ENCODE results near the gene DOCK9. TPM values are rescaled to one million over a fixed set of nuclear protein-coding genes. Genes with fewer than 3 reads are reported as not detected.

DOCK9 gene
- total RNA-seq, 2 experiments from 2014 or later: 33.4 to 36.9 TPM

DNA sequence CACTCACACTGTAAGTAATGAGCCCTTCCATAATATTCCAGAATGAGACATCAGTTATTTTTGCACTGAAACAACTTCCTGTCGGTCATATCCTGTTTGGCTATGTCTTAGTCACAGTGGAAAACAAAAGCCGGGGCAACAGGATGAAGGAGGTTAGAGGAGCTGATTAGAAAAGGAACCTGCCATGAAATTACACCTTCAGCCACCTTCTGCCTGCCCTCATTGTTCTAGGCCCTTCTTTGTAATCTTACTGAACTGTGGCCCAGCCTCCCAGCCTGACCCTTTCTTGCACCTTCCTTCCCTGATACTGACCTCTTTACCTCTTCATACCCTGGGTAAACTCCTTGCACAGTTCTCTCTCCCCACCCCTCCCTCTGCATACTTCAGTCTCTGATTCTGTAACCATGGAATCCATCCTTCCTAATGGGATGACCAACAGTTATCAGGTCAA lies 67.3 kb downstream of the DOCK9 start:
- Mint-ChIP-seq H3K4me3 (no peak overlapping the region), H3K4me1 (ENCODE audit: low read depth) (peaks cover 41% of the 10 kb centered on the region), H3K27me3 (no peaks in the 10 kb centered on the region), H3K27ac (peak overlapping the region; percentile 95), H3K36me3 (ENCODE audit: low read depth) (peaks cover 17% of the 10 kb centered on the region), H3K9me3 (no peaks in the 10 kb centered on the region)
- DNase-seq (peak; percentile 62), ATAC-seq (peak; percentile 85)
- intact Hi-C loops (cut with micrococcal nuclease): no loop called here
- TF ChIP-seq, protein P1, sequence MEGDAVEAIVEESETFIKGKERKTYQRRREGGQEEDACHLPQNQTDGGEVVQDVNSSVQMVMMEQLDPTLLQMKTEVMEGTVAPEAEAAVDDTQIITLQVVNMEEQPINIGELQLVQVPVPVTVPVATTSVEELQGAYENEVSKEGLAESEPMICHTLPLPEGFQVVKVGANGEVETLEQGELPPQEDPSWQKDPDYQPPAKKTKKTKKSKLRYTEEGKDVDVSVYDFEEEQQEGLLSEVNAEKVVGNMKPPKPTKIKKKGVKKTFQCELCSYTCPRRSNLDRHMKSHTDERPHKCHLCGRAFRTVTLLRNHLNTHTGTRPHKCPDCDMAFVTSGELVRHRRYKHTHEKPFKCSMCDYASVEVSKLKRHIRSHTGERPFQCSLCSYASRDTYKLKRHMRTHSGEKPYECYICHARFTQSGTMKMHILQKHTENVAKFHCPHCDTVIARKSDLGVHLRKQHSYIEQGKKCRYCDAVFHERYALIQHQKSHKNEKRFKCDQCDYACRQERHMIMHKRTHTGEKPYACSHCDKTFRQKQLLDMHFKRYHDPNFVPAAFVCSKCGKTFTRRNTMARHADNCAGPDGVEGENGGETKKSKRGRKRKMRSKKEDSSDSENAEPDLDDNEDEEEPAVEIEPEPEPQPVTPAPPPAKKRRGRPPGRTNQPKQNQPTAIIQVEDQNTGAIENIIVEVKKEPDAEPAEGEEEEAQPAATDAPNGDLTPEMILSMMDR (IDR thresholded peaks at IDR 0.05): no peak
- POLR2A ChIA-PET: interaction anchor here (1.2 kb wide), 1 partner anchor 24 kb away, joined by 4 read pairs; no protein-coding TSS in a partner anchor
- CTCF ChIA-PET: interaction anchor here (0.8 to 1.1 kb wide), 3 partner anchors 9 to 21 kb away, joined by 3 read pairs; no protein-coding TSS in a partner anchor

DNA sequence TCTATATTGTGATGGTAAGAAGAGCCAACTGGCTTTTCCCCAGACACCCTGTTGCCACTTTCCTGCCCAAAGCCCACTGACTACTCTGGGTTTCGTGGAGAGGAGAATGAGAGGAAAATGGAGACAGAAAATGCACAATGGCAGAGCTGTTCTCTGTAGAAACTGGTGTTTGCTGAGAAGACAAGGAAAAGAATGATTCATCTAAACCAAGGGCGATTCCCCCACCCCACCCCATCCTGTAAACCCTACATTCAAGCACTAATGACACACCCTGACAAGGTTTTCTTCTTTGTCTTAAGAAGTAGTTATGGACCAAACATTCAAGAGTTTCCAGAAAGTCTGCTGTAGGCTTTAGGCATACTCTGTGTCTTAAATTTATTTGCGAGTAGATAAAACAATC lies 68.8 kb downstream of the DOCK9 start:
- peak; percentile 74 for ATAC-seq

DNA sequence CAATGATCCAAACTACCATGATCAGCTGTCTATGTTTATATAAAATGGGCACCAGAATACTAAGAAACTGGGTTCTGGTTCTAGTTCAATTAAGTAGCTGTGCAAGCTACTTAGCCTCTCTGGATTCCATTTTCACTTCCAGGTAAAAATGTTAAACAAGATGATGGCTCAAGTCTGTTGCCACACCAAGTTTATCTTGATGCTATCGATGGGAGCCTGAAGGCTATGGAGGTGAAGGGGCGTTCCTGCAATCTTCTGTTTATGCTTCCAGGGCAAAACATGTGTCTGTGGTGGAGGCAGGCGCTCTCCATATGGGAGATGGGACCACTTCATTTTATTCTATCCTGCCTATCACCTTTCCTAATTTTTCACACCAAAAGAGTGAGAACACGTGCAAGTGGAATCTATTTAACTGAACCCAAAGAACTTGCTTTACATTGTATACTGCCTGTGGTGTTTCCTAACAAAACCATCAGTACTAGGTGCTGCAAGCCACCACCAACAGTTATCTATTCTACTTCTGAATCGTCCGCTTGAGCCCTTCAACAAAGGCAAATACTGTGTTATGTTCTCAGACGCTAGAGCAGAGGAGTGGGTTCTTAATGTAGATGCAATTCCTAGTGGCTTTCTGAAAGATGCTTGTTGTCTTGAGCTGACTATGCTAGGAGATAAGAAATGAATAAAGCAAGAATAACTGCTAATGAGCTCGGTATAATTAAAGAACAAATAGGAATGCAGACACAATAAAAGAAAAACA lies 70.9 kb downstream of the DOCK9 start:
- ChIA-PET POLR2A (interaction anchor here (0.7 kb wide), 1 partner anchor 80 kb away, joined by 3 read pairs; no protein-coding TSS in a partner anchor), CTCF (no interaction called here)
- Mint-ChIP-seq H3K4me3 (no peak overlapping the region), H3K9me3 (no peaks in the 10 kb centered on the region), H3K27me3 (no peaks in the 10 kb centered on the region), H3K27ac (no peak overlapping the region), H3K4me1 (ENCODE audit: low read depth) (peaks cover 41% of the 10 kb centered on the region), H3K36me3 (ENCODE audit: low read depth) (peaks cover 19% of the 10 kb centered on the region)
- intact Hi-C loops (cut with micrococcal nuclease): no loop called here
- DNase-seq (no peak), ATAC-seq (no peak)
- TF ChIP-seq, protein P1 (IDR thresholded peaks at IDR 0.05): no peak

More for the DNA sequence above, 68.8 kb downstream of the DOCK9 start:
- ChIA-PET CTCF (interaction anchor here (1.1 kb wide), 1 partner anchor 267 kb away, joined by 3 read pairs; no protein-coding TSS in a partner anchor), POLR2A (no interaction called here)
- H3K27me3 Mint-ChIP-seq: no peaks in the 10 kb centered on the region
- peaks cover 50% of the 10 kb centered on the region for H3K4me1 Mint-ChIP-seq (ENCODE audit: low read depth)
- TF ChIP-seq, protein P1 (IDR thresholded peaks at IDR 0.05): no peak
- H3K36me3 Mint-ChIP-seq (ENCODE audit: low read depth): peaks cover 12% of the 10 kb centered on the region
- H3K4me3 Mint-ChIP-seq: no peak overlapping the region
- peak overlapping the region; percentile 95 for H3K27ac Mint-ChIP-seq
- peak; percentile 64 for DNase-seq
- intact Hi-C loops (cut with micrococcal nuclease): no loop called here
- H3K9me3 Mint-ChIP-seq: no peaks in the 10 kb centered on the region

DNA sequence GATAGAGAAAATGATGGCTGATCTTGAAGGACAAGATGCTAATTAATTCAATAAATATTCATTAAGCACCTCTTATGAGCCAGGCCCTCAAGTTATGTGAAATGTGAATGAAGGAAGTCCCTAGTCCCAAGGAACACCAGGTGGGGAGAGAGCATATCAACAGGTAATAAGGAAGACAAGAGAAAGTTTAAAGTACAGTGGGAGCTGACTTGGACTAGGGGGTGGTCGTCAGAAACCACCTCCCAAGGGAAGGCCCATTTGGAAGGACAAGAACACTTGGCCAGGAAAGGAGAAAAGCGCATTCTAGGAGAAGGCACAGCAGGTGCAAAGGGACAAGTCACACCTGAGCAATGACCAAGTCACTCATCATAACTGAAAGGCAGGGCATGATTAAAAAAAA lies 72.7 kb downstream of the DOCK9 start:
- no peaks in the 10 kb centered on the region for H3K27me3 Mint-ChIP-seq
- POLR2A ChIA-PET: no interaction called here
- intact Hi-C loops (cut with micrococcal nuclease): no loop called here
- CTCF ChIA-PET: no interaction called here
- H3K9me3 Mint-ChIP-seq: no peaks in the 10 kb centered on the region
- ATAC-seq (no peak), DNase-seq (no peak)
- peaks cover 21% of the 10 kb centered on the region for H3K36me3 Mint-ChIP-seq (ENCODE audit: low read depth)
- no peak overlapping the region for H3K4me3 Mint-ChIP-seq
- H3K27ac Mint-ChIP-seq: peak overlapping the region; percentile 39
- TF ChIP-seq, protein P1 (IDR thresholded peaks at IDR 0.05): no peak
- H3K4me1 Mint-ChIP-seq (ENCODE audit: low read depth): peaks cover 31% of the 10 kb centered on the region

DNA sequence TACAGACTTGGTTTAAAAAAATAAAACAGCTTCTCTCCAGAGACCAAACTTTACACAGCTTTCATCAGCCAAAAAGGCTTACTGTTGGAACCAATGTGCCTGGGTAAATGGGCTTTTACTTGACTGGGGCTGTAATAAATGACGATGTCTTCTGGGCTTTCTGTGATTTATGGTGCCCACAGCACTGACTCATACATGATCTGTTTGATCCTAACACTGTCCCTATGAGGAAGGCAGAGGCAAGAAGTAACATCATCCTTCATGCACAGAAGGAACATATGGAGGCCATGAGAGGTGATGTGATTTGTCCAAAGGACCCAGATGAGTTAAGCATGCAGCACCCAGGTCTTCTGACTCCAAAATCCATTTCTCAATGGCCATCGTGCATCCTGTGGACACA lies 77.4 kb downstream of the DOCK9 start:
- intact Hi-C loops (cut with micrococcal nuclease): no loop called here
- ATAC-seq: no peak
- peaks cover 25% of the 10 kb centered on the region for H3K36me3 Mint-ChIP-seq (ENCODE audit: low read depth)
- H3K4me3 Mint-ChIP-seq: no peak overlapping the region
- H3K4me1 Mint-ChIP-seq (ENCODE audit: low read depth): peaks cover 10% of the 10 kb centered on the region
- H3K9me3 Mint-ChIP-seq: no peaks in the 10 kb centered on the region
- TF ChIP-seq, protein P1 (IDR thresholded peaks at IDR 0.05): no peak
- POLR2A ChIA-PET: no interaction called here
- no peak overlapping the region for H3K27ac Mint-ChIP-seq
- DNase-seq: no peak
- H3K27me3 Mint-ChIP-seq: no peaks in the 10 kb centered on the region
- CTCF ChIA-PET: interaction anchor here (1.2 to 1.5 kb wide), 5 partner anchors 10 to 76 kb away, joined by 3 to 5 read pairs (median 3); no protein-coding TSS in a partner anchor

All from activated CD8-positive, alpha-beta T cell treated with anti-CD3 and anti-CD28 coated beads for 36 hours (primary cell).